HG02571 (cell line): Measurements from ENCODE around the gene ABCC3.

Experiments
- ATAC-seq: cut with Tn5 transposase; IDR thresholded peaks from one replicate; pipeline ENCODE4 v1.9.1; 2021; ENCODE audit warnings: mild to moderate bottlenecking, moderate library complexity; ENCODE audit not compliant: unreplicated experiment

Gene ABCC3

GRCh38 chr17:50641357-50641756 is 6.7 kb downstream of the ABCC3 start:
- no peak for ATAC-seq

DNA sequence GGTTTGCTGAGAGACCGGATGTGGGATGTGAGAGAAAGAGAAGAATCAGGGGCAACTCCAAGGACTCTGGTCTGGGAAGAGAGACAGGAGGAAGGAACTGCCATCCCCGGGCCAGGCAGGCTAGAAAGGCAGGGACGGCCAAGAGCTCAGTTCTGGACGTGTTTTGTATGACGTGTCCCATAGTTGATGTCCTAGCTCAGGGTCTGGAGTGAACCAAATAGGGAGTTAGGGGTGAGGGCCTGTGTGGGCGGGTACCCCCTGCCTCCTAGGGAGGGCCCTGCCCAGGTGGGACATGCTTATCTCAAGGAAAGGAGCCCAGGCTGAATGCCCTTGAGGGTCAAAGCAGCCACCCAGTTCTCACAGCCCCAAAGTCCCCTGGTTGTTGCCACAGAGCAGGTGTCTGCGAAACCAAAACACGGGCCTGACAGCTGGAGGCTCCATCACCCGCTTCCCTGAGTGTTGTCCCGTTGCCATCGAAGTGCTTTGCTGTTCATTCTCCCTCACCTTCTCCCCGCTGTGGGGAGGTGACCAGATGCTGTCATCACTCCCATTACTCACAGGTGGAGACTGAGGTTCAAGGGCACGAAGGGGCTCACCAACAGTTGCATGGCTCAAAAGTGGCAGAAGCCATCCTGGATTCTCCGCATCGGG is 7.5 kb downstream of the ABCC3 start:
- ATAC-seq: no peak

- no peak for ATAC-seq
These were observed 8.3 kb downstream of the ABCC3 start for GRCh38 chr17:50642722-50643656.

DNA sequence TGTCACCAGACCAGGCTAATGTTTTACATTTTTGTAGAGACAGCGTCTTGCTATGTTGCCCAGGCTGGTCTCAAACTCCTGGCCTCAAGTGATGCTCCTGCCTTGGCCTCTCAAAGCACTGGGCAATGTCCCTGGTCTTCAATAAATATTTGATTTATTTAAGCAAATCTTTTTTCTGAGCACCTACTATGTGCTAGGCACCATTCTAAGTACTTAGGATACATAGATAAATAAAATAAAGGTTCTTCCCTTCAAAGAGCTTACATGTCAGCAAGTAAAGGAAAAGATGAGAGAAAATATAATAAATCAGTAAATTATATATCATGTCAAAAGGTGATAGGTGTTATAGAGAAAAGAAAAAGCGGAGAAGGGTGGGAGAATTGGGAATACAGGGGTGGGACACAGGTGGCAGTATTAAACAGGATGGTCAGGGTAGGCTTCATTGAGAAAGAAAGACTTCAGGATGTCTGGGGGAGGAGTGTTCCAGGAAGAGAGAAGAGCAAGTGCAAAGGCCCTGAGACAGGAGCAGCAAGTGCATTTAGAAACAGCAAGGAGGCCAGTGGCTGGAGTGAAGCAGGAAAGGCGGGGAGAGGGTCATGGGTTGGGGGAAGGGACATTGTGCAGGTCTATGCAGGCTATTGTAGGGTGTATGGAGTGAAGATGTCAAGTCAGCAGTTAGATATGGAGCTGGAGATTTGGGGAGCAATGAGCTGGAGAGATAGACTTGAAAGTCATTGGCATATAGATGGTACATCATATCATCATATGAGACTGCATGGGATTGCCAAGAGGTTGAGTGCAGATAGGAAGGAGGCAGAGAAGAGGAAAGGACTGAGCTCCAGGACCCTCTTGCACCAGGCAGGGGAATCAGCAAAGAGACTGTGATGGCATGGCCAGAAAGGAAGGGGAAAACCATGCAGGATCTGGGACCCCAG is 11.3 kb downstream of the ABCC3 start:
- ATAC-seq: no peak

- no peak for ATAC-seq
These were observed 12.5 kb downstream of the ABCC3 start for GRCh38 chr17:50647187-50647586.

- ATAC-seq: no peak
These were observed 14.6 kb downstream of the ABCC3 start for GRCh38 chr17:50649042-50649908.

- ATAC-seq: no peak
These were observed 17.0 kb downstream of the ABCC3 start for GRCh38 chr17:50651661-50652060.

DNA sequence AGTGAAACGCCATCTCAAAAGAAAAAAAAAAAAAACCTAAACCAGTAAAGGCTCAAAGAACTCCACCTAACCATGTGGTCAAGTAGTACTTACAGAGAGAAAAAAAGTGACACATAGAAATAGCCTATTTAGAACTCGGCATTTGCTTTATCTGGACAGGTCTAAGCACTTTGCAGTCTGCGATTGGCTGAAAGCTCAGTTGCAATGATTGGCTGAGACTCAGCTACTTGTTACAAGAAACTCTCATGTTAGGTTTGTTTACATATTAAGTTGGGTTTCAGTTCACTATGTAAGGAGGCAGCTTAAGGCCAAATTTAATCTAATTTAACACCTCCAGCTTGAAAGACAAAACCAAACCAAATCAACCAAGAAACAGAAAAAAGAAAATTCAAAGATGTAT is 19.1 kb downstream of the ABCC3 start:
- no peak for ATAC-seq

DNA sequence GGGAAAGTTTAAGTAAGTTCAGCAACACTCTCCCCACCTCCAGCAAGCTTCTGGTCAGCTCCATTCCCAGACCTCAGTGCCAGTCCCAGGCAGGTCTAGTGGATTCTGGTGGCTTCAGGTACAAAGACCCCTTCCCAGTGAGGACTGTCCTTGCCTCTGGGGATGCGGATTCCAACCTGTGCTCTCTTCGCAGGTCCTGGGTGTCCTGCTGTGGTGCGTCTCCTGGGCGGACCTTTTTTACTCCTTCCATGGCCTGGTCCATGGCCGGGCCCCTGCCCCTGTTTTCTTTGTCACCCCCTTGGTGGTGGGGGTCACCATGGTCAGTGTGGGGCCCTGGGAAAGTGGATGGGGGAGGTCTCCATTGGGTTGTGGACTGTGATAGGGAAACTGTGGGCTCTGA is 21.8 kb downstream of the ABCC3 start:
- ATAC-seq: no peak

DNA sequence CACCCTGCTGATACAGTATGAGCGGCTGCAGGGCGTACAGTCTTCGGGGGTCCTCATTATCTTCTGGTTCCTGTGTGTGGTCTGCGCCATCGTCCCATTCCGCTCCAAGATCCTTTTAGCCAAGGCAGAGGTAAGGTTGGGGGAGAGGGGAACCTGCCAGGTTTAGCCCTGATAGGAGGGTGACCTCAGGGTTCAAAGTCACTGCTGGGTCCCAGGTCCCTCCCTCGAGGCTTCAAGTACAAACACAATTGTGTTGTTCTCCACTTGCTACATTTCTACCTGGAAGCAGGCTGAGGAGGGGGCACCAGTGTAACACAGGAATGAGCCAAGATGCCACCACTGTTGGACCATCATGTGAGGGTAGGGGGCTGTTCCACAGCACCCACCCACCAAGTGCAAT is 22.4 kb downstream of the ABCC3 start:
- no peak for ATAC-seq

DNA sequence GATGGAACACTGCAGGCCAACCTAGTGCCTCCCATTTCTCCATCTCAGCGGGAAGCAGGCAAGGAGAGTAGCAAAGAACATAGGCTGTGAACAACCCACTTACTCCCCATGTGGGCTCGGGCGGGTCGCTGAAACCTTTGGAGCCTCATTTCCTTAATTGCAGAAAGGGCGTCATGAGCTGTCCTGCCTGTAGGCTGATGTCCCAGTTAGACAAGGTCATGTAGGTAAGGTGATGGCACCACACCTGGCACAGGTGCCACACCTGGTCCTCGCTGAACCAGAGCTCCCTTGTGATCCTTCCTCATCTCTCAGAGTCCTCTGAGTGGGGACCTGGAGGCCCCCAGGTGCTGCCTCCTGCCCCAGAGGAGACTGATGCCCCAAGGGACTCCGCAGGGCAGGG is 22.9 kb downstream of the ABCC3 start:
- no peak for ATAC-seq

GRCh38 chr17:50658616-50659015 is 23.9 kb downstream of the ABCC3 start:
- no peak for ATAC-seq

- ATAC-seq: no peak
These were observed 24.5 kb downstream of the ABCC3 start for GRCh38 chr17:50659179-50659578.

DNA sequence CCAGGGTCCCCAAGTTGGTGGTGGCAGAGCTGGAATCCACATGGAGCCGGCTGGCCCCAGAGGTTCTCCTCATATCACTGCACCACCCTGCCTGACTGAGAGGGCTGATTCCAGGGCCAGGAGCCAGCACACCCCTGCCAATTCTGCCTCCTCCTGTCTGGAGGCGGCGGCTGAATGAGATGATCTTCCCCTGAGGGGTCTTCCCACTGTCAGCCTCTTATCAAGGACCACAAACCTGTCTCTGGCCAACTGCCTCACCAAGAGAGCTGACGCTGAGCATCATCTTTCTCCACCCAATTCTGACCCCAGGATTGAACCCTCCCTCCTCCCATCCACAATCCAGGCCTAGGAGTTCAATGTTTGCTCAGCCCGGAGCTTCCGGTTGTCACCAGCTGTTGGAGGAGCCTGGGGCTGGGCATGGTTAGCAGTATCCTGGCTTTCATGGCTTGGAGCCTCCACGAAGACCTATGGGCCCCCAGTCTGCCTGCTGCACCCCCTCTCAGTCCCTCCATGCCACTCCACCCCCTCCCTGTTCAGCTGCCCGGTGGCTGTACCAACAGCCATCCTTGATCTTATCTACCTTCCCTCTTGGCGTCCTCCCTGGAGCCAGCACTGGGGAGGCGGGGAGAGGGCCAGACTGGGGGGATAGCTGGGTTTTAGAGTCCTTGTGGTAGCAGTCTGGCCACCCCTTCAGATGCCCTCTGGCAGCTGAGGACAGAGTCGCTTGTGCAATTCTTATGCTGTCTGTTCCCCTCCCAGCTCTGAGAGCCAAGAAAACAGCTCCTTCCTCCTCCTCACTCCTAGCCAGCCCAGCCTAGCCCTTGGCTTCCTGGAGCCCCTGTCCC is 25.6 kb downstream of the ABCC3 start:
- no peak for ATAC-seq

DNA sequence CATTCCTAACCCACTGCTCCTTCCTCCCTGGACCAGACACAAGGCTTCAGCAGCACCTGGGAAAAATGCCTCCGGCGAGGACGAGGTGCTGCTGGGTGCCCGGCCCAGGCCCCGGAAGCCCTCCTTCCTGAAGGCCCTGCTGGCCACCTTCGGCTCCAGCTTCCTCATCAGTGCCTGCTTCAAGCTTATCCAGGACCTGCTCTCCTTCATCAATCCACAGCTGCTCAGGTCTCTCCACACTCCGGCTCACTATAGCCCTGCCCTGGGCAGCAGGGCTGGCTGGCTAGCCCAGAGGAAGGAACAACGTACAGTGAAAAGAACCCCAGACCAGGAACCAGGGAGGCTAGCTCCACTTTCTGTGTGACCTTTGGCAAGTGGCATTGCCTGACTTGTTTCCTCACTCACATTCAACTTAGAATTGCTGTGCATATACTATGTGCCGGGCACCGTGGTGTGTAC is 26.2 kb downstream of the ABCC3 start:
- no peak for ATAC-seq

- no peak for ATAC-seq
These were observed 26.7 kb downstream of the ABCC3 start for GRCh38 chr17:50661348-50661747.

- no peak for ATAC-seq
These were observed 27.2 kb downstream of the ABCC3 start for GRCh38 chr17:50661795-50662391.

- ATAC-seq: no peak
These were observed 28.0 kb downstream of the ABCC3 start for GRCh38 chr17:50662632-50663225.
